Measurements from ENCODE around the gene EDAR. TPM values are rescaled to one million over a fixed set of nuclear protein-coding genes. Genes with fewer than 3 reads are reported as not detected.
A peak's percentile ranks its signal among the peaks of the same experiment; 100 is the strongest.

Gene EDAR
- total and polyA plus RNA-seq, 8 donors, result 0.47 to 8.1 (median 5.9) TPM; not detected in 1

- intact Hi-C loops (cut with DNase I), result no loop called here
- Histone ChIP-seq H3K4me3 (no peak overlapping the region), H3K27ac (no peak overlapping the region), H3K4me1 (no peaks in the 10 kb centered on the region), H3K27me3 (no peaks in the 10 kb centered on the region), H3K9me3 (no peaks in the 10 kb centered on the region), H3K36me3 (no peaks in the 10 kb centered on the region)
- ATAC-seq (peak; percentile 12), DNase-seq (peak in 1 of 4 donors; percentile 45)
- TF ChIP-seq, protein P1, sequence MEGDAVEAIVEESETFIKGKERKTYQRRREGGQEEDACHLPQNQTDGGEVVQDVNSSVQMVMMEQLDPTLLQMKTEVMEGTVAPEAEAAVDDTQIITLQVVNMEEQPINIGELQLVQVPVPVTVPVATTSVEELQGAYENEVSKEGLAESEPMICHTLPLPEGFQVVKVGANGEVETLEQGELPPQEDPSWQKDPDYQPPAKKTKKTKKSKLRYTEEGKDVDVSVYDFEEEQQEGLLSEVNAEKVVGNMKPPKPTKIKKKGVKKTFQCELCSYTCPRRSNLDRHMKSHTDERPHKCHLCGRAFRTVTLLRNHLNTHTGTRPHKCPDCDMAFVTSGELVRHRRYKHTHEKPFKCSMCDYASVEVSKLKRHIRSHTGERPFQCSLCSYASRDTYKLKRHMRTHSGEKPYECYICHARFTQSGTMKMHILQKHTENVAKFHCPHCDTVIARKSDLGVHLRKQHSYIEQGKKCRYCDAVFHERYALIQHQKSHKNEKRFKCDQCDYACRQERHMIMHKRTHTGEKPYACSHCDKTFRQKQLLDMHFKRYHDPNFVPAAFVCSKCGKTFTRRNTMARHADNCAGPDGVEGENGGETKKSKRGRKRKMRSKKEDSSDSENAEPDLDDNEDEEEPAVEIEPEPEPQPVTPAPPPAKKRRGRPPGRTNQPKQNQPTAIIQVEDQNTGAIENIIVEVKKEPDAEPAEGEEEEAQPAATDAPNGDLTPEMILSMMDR (IDR thresholded peaks at IDR 0.05), result no peak
Observed at GRCh38 chr2:108934583-108935245, 54.3 kb downstream of the EDAR start.

GRCh38 chr2:108934151-108934550, 54.9 kb downstream of the EDAR start:
- no peaks in the 10 kb centered on the region for H3K27me3 ChIP-seq
- intact Hi-C loops (cut with DNase I), result no loop called here
- H3K4me1 ChIP-seq, result no peaks in the 10 kb centered on the region
- H3K4me3 ChIP-seq, result no peak overlapping the region
- no peaks in the 10 kb centered on the region for H3K9me3 ChIP-seq
- ATAC-seq (no peak), DNase-seq (no peak)
- H3K36me3 ChIP-seq, result no peaks in the 10 kb centered on the region
- no peak overlapping the region for H3K27ac ChIP-seq
- TF ChIP-seq, protein P1 (IDR thresholded peaks at IDR 0.05), result no peak

- DNase-seq, result peak in 1 of 4 donors; percentile 47
- H3K4me3 ChIP-seq, result no peak overlapping the region
- intact Hi-C loops (cut with DNase I), result no loop called here
- no peaks in the 10 kb centered on the region for H3K9me3 ChIP-seq
- ATAC-seq, result peak; percentile 56
- TF ChIP-seq, protein P1 (IDR thresholded peaks at IDR 0.05), result no peak
- H3K4me1 ChIP-seq, result no peaks in the 10 kb centered on the region
- no peaks in the 10 kb centered on the region for H3K36me3 ChIP-seq
- H3K27ac ChIP-seq, result no peak overlapping the region
- no peaks in the 10 kb centered on the region for H3K27me3 ChIP-seq
Observed at GRCh38 chr2:108933691-108934117, 55.3 kb downstream of the EDAR start.

DNA sequence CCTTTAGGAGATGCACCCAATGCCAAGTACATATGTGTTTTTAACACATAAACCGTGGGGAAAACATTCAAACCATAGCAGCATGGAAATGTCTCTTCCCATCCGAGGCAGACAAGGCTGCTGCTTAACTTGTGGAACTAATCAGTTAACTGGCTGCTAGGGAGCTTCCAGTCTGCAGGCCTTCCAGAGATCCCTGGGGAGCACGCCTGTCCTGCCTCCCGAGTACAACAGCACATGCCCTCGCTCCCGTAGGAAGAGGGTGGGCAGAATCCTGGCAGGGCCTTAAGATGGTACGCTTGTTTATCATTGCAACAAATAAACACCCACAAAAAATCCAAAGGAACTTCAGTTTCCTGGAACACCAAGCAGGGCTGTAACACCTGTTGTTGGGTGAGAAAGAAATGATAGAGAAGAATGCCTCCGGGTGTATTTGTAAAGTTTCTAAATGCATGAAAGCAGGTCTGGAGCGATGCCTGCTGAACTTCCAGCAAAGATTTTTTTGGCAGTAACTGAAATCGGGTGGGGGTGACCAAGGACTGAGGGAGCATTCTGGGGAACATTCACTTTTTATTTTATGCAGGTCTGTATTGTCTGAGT, 56.2 kb downstream of the EDAR start:
- DNase-seq (no peak), ATAC-seq (no peak)
- Histone ChIP-seq H3K36me3 (no peaks in the 10 kb centered on the region), H3K9me3 (no peaks in the 10 kb centered on the region), H3K27ac (no peak overlapping the region), H3K27me3 (no peaks in the 10 kb centered on the region), H3K4me1 (no peaks in the 10 kb centered on the region), H3K4me3 (no peak overlapping the region)
- intact Hi-C loops (cut with DNase I), result no loop called here
- TF ChIP-seq, protein P1 (IDR thresholded peaks at IDR 0.05), result no peak

DNA sequence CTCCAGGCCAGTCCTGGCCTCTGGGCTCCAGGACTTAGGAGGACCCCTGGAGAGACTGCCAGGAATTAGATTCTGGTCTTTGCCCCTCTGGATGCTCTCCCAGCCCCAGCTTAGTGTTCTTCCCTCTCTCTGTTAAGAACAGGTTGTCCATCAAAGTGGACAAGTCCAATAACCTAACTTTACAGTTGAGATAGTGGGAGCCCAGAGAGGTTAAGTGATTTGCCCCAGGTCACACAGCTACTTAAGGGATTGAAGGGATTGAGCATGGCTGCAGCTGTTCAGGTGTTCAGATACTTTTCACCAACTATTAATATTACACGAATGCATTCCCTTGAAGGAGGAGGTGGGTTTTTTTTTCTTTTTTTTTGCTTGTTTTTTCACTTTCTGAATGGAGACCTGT, 57.6 kb downstream of the EDAR start:
- no peaks in the 10 kb centered on the region for H3K9me3 ChIP-seq
- H3K4me3 ChIP-seq, result no peak overlapping the region
- intact Hi-C loops (cut with DNase I), result no loop called here
- no peaks in the 10 kb centered on the region for H3K27me3 ChIP-seq
- H3K36me3 ChIP-seq, result no peaks in the 10 kb centered on the region
- DNase-seq, result no peak
- H3K4me1 ChIP-seq, result no peaks in the 10 kb centered on the region
- no peak for ATAC-seq
- no peak overlapping the region for H3K27ac ChIP-seq
- TF ChIP-seq, protein P1 (IDR thresholded peaks at IDR 0.05), result no peak

Data from left lung (tissue), 10 donors.